Measurements from ENCODE around the gene VIPR2. TPM values are rescaled to one million over a fixed set of nuclear protein-coding genes. Genes with fewer than 3 reads are reported as not detected.
"Not testable (repeated sequence)": the region's sequence is repeated elsewhere in the genome, so short reads cannot be mapped to it uniquely, and the experiment has no call there.

Gene VIPR2
- total RNA-seq, 1 donor from 2014 or later = not detected

GRCh38 chr7:159105832-159106811 lies 38.5 kb downstream of the VIPR2 start:
- DNase-seq (ENCODE audit: low read depth) = peak; percentile 5

DNA sequence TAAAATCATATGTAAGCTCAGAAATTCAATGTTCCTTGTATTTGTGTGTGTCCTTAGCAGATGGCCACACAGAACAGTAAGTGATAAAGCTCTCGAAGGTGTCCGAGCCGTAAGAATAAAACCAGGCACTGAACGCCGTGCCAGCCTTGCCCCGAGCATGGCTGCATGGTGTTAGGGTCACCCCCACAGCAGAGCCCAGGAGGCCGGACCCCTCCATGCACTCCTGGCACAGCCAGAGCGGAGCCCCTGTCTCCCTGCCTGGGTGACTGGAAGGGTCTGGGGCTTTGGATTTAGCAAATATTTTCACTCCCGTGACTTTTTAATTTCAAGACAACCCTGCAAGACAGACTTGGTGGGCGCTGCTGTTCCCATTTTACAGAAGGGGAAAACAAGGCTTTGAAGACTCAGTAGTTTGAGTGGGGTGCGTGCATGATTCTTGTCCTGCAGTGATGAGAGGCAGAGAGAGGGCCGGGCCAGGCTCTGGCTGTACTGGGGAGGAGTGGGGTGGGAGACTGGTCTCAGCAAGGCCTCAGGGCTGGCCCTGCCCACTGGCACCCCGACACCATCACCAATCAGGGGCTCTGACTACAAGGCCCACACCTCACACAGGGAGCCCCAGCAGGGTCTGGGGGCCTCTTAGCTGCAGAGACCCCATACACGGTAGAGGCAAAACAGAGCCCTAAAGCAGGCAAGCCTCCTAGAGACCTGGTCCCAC lies 39.4 kb downstream of the VIPR2 start:
- DNase-seq (ENCODE audit: low read depth) = no peak

GRCh38 chr7:159104188-159104920 lies 40.3 kb downstream of the VIPR2 start:
- no peak for DNase-seq (ENCODE audit: low read depth)

DNA sequence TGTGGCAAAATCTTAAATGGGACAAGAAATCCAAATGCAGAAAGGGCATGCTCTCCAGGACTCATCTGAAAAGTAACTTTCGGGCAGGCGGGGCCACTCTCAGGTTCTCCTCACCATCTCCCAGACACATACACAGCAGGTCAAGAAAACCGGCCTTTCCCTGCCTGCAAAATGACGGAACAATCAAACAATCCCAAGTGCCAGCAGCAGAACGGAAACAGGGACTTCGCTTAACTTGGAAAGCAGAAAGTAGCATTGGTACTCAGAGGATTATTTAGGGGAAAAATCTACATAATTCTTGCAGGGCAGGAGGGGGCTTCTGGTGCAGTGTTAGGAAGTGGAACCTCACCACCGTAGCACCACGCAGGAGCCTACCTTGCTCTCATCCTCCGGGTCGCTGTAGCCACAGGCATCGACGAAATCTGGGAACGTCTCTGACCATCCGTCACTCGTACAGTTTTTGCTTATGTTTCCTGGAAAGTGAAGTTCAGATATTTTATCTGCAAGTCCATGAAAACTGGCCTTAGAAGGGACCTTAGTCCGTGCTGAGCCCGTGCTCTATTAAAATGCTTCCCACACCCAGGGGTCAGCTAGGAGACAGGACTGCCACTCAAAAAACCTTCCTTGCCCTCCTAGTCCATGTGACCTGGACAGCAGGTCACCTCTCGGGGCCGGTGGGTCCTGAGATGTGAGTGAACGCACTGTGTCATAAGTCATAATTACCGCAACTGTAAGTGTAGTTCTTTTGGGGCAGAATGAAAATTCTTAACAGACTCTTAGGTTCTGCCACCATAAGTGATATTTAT lies 41.1 kb downstream of the VIPR2 start:
- DNase-seq (ENCODE audit: low read depth) = no peak

- DNase-seq (ENCODE audit: low read depth) = no peak
Observed at GRCh38 chr7:159102681-159103381, 41.8 kb downstream of the VIPR2 start.

- not testable (repeated sequence) for DNase-seq (ENCODE audit: low read depth)
Observed at GRCh38 chr7:159101661-159102091, 43.0 kb downstream of the VIPR2 start.

DNA sequence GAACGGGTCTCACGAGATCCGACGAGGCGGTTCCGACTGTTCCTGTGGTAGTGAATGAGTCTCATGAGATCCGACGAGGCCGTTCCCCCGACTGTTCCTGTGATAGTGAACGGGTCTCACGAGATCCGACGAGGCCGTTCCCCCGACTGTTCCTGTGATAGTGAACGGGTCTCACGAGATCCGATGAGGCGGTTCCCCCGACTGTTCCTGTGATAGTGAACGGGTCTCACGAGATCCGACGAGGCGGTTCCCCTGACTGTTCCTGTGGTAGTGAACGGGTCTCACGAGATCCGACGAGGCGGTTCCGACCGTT lies 43.6 kb downstream of the VIPR2 start:
- not testable (repeated sequence) for DNase-seq (ENCODE audit: low read depth)

GRCh38 chr7:159100281-159101082 lies 44.2 kb downstream of the VIPR2 start:
- not testable (repeated sequence) for DNase-seq (ENCODE audit: low read depth)

DNA sequence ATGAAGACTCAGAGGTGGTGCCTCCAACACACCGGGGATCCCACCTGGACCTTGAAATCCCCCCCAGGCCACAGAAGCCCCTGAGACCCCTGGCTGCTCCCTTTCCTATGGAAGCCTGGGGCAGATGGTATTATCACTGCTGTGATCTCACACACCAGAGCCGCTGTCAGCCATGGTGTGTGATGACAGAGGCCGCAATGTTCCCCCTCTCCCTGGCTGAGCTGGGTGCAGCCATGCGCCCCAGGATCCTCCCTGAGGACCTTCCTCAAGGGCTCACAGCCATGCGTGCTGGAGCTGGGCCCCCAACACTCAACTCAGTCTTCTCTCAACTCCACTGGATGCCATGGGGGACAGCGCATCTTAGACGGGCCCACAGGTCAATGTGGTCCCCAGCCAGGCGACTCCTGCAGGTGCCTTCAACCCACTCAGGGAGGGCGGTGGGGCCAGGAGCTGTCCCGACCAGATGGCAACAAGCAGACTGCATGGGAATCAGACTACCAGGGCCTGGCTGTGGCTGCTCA lies 44.9 kb downstream of the VIPR2 start:
- DNase-seq (ENCODE audit: low read depth) = no peak

GRCh38 chr7:159098811-159099655 lies 45.6 kb downstream of the VIPR2 start:
- DNase-seq (ENCODE audit: low read depth) = no peak

DNA sequence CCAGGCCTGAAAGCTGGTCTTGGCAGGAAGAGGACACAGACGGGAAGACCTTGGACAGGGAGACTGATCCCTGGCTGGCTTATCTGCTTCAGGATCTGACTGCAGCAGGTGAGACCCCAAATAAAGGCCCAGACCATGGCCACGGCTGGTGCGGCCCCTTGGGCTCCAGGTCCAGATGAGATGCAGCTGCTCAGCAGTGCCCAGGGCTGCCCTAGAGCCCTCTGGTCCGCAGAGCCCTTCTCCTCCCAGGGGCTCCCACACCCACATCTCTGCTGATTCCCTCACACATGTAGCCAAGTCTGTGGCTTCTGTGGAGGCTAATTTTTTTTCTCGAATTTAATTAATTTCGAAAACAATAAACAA lies 46.3 kb downstream of the VIPR2 start:
- no peak for DNase-seq (ENCODE audit: low read depth)

DNA sequence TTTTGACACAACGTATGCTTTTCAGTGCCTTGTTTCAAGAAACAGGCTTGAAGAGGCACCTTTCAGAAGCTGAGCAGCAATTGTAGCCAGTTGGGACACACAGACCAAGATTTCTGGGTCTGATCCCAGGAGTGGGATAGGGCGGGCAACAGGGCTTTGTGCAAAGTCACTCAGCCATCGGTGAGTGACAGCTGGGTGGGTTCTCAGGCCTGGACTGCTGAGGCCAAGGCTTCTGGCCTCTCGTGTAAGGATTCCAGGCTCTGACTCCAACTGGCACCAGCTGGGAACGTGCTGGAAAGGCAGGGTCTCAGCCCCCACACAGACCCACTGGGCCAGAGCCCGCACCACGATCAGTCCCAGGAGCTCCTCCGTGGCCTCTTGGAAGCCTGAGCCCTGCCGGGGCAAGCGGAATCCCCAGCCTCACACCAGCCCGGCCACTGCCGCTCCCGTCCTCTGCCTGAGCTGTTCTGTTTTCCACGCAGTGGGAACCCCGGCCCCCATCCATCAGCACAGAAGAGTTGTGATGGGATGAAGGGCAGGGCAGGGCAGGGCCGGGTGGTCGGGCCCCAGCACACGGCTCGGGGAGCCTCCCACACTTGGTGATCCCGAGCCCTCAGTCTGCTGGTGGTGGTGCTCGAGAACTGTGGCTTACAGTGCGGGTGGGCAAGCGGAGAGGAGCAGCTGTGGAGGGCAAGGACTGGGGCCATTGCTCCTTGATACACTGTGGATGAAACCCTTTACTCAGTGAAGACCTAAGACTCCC lies 46.8 kb downstream of the VIPR2 start:
- peak; percentile 1 for DNase-seq (ENCODE audit: low read depth)

- DNase-seq (ENCODE audit: low read depth) = peak; percentile 44
Observed at GRCh38 chr7:159096736-159097581, 47.7 kb downstream of the VIPR2 start.

GRCh38 chr7:159095979-159096411 lies 48.7 kb downstream of the VIPR2 start:
- DNase-seq (ENCODE audit: low read depth) = no peak

GRCh38 chr7:159094919-159095915 lies 49.5 kb downstream of the VIPR2 start:
- no peak for DNase-seq (ENCODE audit: low read depth)
